C4-2B (cell line): ENCODE measurements around the gene ZCWPW1.
"Not testable (repeated sequence)": the region's sequence is repeated elsewhere in the genome, so short reads cannot be mapped to it uniquely, and the experiment has no call there.

Source experiments
- H3K27ac ChIP-seq: fragments of 450-650 bp; 2 replicates; pipeline ENCODE4 v1.5.1; 2017
- CTCF ChIP-seq: fragments of 450-650 bp; conservative IDR thresholded peaks from 2 replicates; pipeline ENCODE4 v1.5.1; 2017; ENCODE audit warnings: mild to moderate bottlenecking
- ZFX ChIP-seq: fragments of 450-650 bp; IDR thresholded peaks from 2 replicates; pipeline ENCODE4 v1.6.1; 2017

ZCWPW1 gene

DNA sequence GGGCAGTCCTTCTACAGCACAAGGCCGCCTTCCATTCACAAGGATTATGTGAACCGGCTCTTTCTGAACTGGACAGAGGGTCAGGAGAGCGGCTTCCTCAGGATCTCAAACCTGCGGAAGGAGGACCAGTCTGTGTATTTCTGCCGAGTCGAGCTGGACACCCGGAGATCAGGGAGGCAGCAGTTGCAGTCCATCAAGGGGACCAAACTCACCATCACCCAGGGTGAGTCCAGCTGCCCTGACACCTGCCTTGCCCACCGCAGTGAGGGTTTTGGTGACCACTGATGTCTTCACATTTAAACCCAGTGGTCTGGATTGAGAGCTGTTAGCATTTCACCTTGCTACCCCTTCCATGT, 69.7 kb downstream of the ZCWPW1 start:
- TF ChIP-seq CTCF (no peak), ZFX (no peak)
- no peak overlapping the region for H3K27ac ChIP-seq

- TF ChIP-seq ZFX (no peak), CTCF (no peak)
- no peak within 1 kb of the TSS for H3K27ac ChIP-seq
These were observed 70.3 kb downstream of the ZCWPW1 start, which contains the start of gene PILRB for GRCh38 chr7:100358027-100358856. Gene PILRB (plus strand): TSS chr7:100358117. CDS start chr7:100358303, 186 bp downstream.

- no peak overlapping the region for H3K27ac ChIP-seq
- TF ChIP-seq ZFX (no peak), CTCF (no peak)
These were observed 71.4 kb downstream of the ZCWPW1 start for GRCh38 chr7:100357131-100357561.

- no peak for TF ChIP-seq CTCF
- TF ChIP-seq ZFX: no peak
These were observed 72.0 kb downstream of the ZCWPW1 start for GRCh38 chr7:100356416-100357068.

GRCh38 chr7:100353685-100354330, 74.7 kb downstream of the ZCWPW1 start:
- TF ChIP-seq CTCF: no peak
- TF ChIP-seq ZFX: no peak
- H3K27ac ChIP-seq: no peak overlapping the region

More at GRCh38 chr7:100356416-100357068, 72.0 kb downstream of the ZCWPW1 start:
- H3K27ac ChIP-seq: no peak overlapping the region

DNA sequence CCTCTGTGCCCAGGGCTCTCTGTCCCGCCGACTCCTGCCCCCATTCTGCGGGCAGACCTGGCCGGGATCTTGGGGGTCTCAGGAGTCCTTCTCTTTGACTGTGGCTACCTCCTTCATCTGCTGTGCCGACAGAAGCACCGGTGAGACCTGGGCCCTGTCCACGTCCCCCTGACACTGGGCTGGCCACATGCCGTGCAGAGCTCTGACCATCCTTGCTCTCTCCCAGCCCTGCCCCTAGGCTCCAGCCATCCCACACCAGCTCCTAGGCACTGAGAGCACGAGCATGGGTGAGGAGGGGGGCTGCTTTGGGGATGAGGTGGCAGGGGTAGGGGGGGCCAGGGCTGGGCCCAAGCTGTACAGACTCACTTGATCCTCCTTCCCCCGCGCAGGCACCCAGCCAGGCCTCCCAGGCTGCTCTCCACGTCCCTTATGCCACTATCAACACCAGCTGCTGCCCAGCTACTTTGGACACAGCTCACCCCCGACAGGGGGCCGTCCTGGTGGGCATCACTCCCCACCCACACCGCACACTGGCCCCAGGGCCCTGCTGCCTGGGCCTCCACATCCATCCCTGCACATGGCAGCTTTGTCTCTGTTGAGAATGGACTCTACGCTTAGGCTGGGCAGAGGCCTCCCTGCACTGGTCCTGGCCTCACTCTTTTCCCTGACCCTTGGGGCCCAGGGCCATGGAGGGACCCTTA, 75.4 kb downstream of the ZCWPW1 start:
- no peak for TF ChIP-seq CTCF
- no peak for TF ChIP-seq ZFX
- H3K27ac ChIP-seq: no peak overlapping the region

- not testable (repeated sequence) for H3K27ac ChIP-seq
These were observed 76.2 kb downstream of the ZCWPW1 start for GRCh38 chr7:100352230-100352781.
